Neuronal stem cell (in vitro differentiated cells): ENCODE results near the gene ASH1L.

Experiments used
- DNase-seq: peaks from one replicate; pipeline ENCODE4 v3.0.0-alpha.2; 2013; ENCODE audit warnings: low spot score
- H2AFZ ChIP-seq: one replicate; pipeline ENCODE4 v1.6.1; 2013; ENCODE audit warnings: mild to moderate bottlenecking, low read length, inconsistent platforms
- H2AK5ac ChIP-seq: 2 replicates; pipeline ENCODE4 v1.6.1; 2013; ENCODE audit warnings: low read depth, mild to moderate bottlenecking, inconsistent platforms, low read length, moderate library complexity, mixed read lengths
- H2BK120ac ChIP-seq: 2 replicates; pipeline ENCODE4 v1.6.1; 2013; ENCODE audit warnings: low read depth, mild to moderate bottlenecking, inconsistent platforms, low read length, moderate library complexity, mixed read lengths
- H2BK12ac ChIP-seq: one replicate; pipeline ENCODE4 v1.6.1; 2013; ENCODE audit warnings: low read length, inconsistent platforms
- H2BK15ac ChIP-seq: 2 replicates; pipeline ENCODE4 v1.6.1; 2013; ENCODE audit warnings: mild to moderate bottlenecking, low read length, inconsistent platforms, mixed read lengths
- H2BK5ac ChIP-seq: one replicate; pipeline ENCODE4 v1.6.1; 2013; ENCODE audit warnings: inconsistent platforms, mild to moderate bottlenecking, low read length, moderate library complexity
- H3K14ac ChIP-seq: one replicate; pipeline ENCODE4 v1.6.1; 2013; ENCODE audit warnings: low read length, inconsistent platforms
- H3K18ac ChIP-seq: 2 replicates; pipeline ENCODE4 v1.6.1; 2013; ENCODE audit warnings: low read length, inconsistent platforms
- H3K23ac ChIP-seq: 2 replicates; pipeline ENCODE4 v1.6.1; 2013; ENCODE audit warnings: low read depth, mild to moderate bottlenecking, mixed read lengths, low read length, inconsistent platforms; ENCODE audit not compliant: poor library complexity
- H3K27ac ChIP-seq: replicated peaks from 3 replicates; pipeline ENCODE4 v1.5.1; 2013; ENCODE audit warnings: low read length, inconsistent platforms
- H3K27me3 ChIP-seq, 3 experiments: 2 replicates each; pipeline ENCODE4 v1.6.1; 2013; ENCODE audit warnings: low read length in 3 of 3, mild to moderate bottlenecking in 2 of 3, inconsistent platforms in 1 of 3, low read depth in 1 of 3, mixed read lengths in 1 of 3, moderate library complexity in 1 of 3; ENCODE audit not compliant: control insufficient read depth in 3 of 3, insufficient read depth in 3 of 3
- H3K36me3 ChIP-seq, 2 donors: replicated peaks in 1 of 2; 2 replicates each; pipeline ENCODE4 v1.6.1; 2013; ENCODE audit warnings: low read length in 2 of 2; ENCODE audit not compliant: control insufficient read depth in 2 of 2, insufficient read depth in 2 of 2
- H3K4ac ChIP-seq: 2 replicates; pipeline ENCODE4 v1.6.1; 2013; ENCODE audit warnings: inconsistent platforms, mild to moderate bottlenecking, low read length, moderate library complexity
- H3K4me1 ChIP-seq, 2 donors: 1 replicate in 1 of 2; 2 replicates in 1 of 2; pipeline ENCODE4 v1.6.1; 2013; ENCODE audit warnings: low read length in 2 of 2, low read depth in 1 of 2; ENCODE audit not compliant: control insufficient read depth in 2 of 2, insufficient read depth in 1 of 2
- H3K4me2 ChIP-seq: one replicate; pipeline ENCODE4 v1.6.1; 2013; ENCODE audit warnings: mild to moderate bottlenecking, low read length, inconsistent platforms; ENCODE audit not compliant: insufficient read depth, poor library complexity, severe bottlenecking
- H3K4me3 ChIP-seq, 2 donors: 2 replicates each; pipeline ENCODE4 v1.5.1; 2013; ENCODE audit warnings: low read length in 2 of 2, mild to moderate bottlenecking in 2 of 2, inconsistent platforms in 1 of 2, moderate library complexity in 1 of 2
- H3K79me1 ChIP-seq: one replicate; pipeline ENCODE4 v1.6.1; 2013; ENCODE audit warnings: low read depth, mild to moderate bottlenecking, inconsistent platforms, low read length, moderate library complexity
- H3K9ac ChIP-seq: one replicate; pipeline ENCODE4 v1.6.1; 2013; ENCODE audit warnings: mild to moderate bottlenecking, low read depth, low read length, inconsistent platforms; ENCODE audit not compliant: poor library complexity
- H3K9me3 ChIP-seq, 2 donors: replicated peaks in 1 of 2; 2 replicates each; pipeline versions ENCODE3 to v1.6.1; 2013; ENCODE audit warnings: low read length in 2 of 2, mild to moderate bottlenecking in 2 of 2, inconsistent platforms in 1 of 2, low read depth in 1 of 2, mixed read lengths in 1 of 2, moderate library complexity in 1 of 2; ENCODE audit not compliant: control insufficient read depth in 2 of 2, insufficient read depth in 1 of 2
- H4K8ac ChIP-seq: one replicate; pipeline ENCODE4 v1.6.1; 2013; ENCODE audit warnings: low read depth, mild to moderate bottlenecking, inconsistent platforms, low read length, moderate library complexity
- H4K91ac ChIP-seq: one replicate; pipeline ENCODE4 v1.6.1; 2013; ENCODE audit warnings: low read length, low read depth, mild to moderate bottlenecking, inconsistent platforms; ENCODE audit not compliant: poor library complexity
- WGBS, 2 donors: extraction: QIAGEN DNeasy Blood & Tissue Kit; methylation state at CpG; one replicate each; pipeline ENCODE4 v1.1.7; 2013; ENCODE audit warnings: missing lambda C conversion rate in 2 of 2, mixed read lengths in 1 of 2; ENCODE audit not compliant: insufficient read length in 2 of 2, insufficient replicate concordance in 1 of 2; ENCODE audit errors: extremely low coverage in 2 of 2; 5-methylcytosine and 5-hydroxymethylcytosine counted together

Gene ASH1L

GRCh38 chr1:155379631-155380090 lies 182.9 kb downstream of the ASH1L start:
- Histone ChIP-seq H3K27ac (no peak overlapping the region), H3K18ac (no peak overlapping the region), H3K4ac (no peak overlapping the region), H3K4me2 (no peak overlapping the region), H3K27me3 (no peaks in the 10 kb centered on the region), H2BK120ac (no peak overlapping the region), H2AK5ac (no peak overlapping the region), H3K4me3 (no peak overlapping the region), H3K9me3 (no peaks in the 10 kb centered on the region), H3K79me1 (no peaks in the 10 kb centered on the region), H3K4me1 (no peaks in the 10 kb centered on the region), H3K14ac (no peak overlapping the region), H4K91ac (no peak overlapping the region), H2BK15ac (no peak overlapping the region), H2AFZ (no peak overlapping the region), H3K9ac (no peak overlapping the region), H3K23ac (no peak overlapping the region), H3K36me3 (peaks cover 3 to 70% of the 10 kb centered on the region in 2 donors), H4K8ac (no peak overlapping the region), H2BK5ac (no peak overlapping the region), H2BK12ac (no peak overlapping the region)
- no peak for DNase-seq

- Histone ChIP-seq H3K23ac (no peak overlapping the region), H2AK5ac (no peak overlapping the region), H3K9ac (no peak overlapping the region), H3K14ac (no peak overlapping the region), H2BK120ac (no peak overlapping the region), H2BK15ac (no peak overlapping the region), H3K4me2 (no peak overlapping the region), H3K4ac (no peak overlapping the region), H3K79me1 (no peaks in the 10 kb centered on the region), H3K9me3 (no peaks in the 10 kb centered on the region), H3K4me1 (no peaks in the 10 kb centered on the region), H4K8ac (no peak overlapping the region), H2BK5ac (no peak overlapping the region), H3K4me3 (no peak overlapping the region), H4K91ac (no peak overlapping the region), H3K36me3 (peaks cover 3 to 73% of the 10 kb centered on the region in 2 donors), H3K27me3 (no peaks in the 10 kb centered on the region), H2BK12ac (no peak overlapping the region), H2AFZ (no peak overlapping the region), H3K18ac (no peak overlapping the region), H3K27ac (no peak overlapping the region)
- DNase-seq: no peak
- no CpG with 5 or more reads among the region's 3 CpGs for WGBS, 2 donors
These were observed 183.4 kb downstream of the ASH1L start for GRCh38 chr1:155379180-155379579.

- H4K8ac ChIP-seq: no peak overlapping the region
- H2AK5ac ChIP-seq: no peak overlapping the region
- H3K4me3 ChIP-seq: no peak overlapping the region
- no peaks in the 10 kb centered on the region for H3K9me3 ChIP-seq
- H2BK15ac ChIP-seq: no peak overlapping the region
- H2AFZ ChIP-seq: no peak overlapping the region
- H3K36me3 ChIP-seq: peaks cover 10 to 78% of the 10 kb centered on the region in 2 donors
- H2BK5ac ChIP-seq: no peak overlapping the region
- no peak overlapping the region for H4K91ac ChIP-seq
- no peak overlapping the region for H3K4ac ChIP-seq
- DNase-seq: no peak
- H3K9ac ChIP-seq: no peak overlapping the region
- H3K23ac ChIP-seq: no peak overlapping the region
- no peak overlapping the region for H3K18ac ChIP-seq
- no peak overlapping the region for H3K4me2 ChIP-seq
- WGBS, 2 donors: no CpG with 5 or more reads among the region's 1 CpG
- H3K4me1 ChIP-seq: no peaks in the 10 kb centered on the region
- no peak overlapping the region for H2BK120ac ChIP-seq
- H2BK12ac ChIP-seq: no peak overlapping the region
- no peak overlapping the region for H3K14ac ChIP-seq
- H3K27ac ChIP-seq: no peak overlapping the region
- H3K27me3 ChIP-seq: no peaks in the 10 kb centered on the region
- no peaks in the 10 kb centered on the region for H3K79me1 ChIP-seq
These were observed 202.6 kb downstream of the ASH1L start for GRCh38 chr1:155360051-155360450.

- peaks cover 18 to 87% of the 10 kb centered on the region in 2 donors for H3K36me3 ChIP-seq
- no peak overlapping the region for H2AK5ac ChIP-seq
- H2BK120ac ChIP-seq: no peak overlapping the region
- H3K4me3 ChIP-seq: no peak overlapping the region
- no peak overlapping the region for H4K91ac ChIP-seq
- H3K27me3 ChIP-seq: no peaks in the 10 kb centered on the region
- DNase-seq: no peak
- no CpG with 5 or more reads among the region's 6 CpGs for WGBS, 2 donors
- no peak overlapping the region for H3K27ac ChIP-seq
- H2BK15ac ChIP-seq: no peak overlapping the region
- no peaks in the 10 kb centered on the region for H3K9me3 ChIP-seq
- H3K23ac ChIP-seq: no peak overlapping the region
- H3K4ac ChIP-seq: no peak overlapping the region
- no peaks in the 10 kb centered on the region for H3K4me1 ChIP-seq
- no peak overlapping the region for H3K14ac ChIP-seq
- H2BK5ac ChIP-seq: no peak overlapping the region
- no peak overlapping the region for H3K4me2 ChIP-seq
- no peak overlapping the region for H2AFZ ChIP-seq
- no peak overlapping the region for H3K9ac ChIP-seq
- no peak overlapping the region for H3K18ac ChIP-seq
- no peak overlapping the region for H4K8ac ChIP-seq
- no peak overlapping the region for H2BK12ac ChIP-seq
- no peaks in the 10 kb centered on the region for H3K79me1 ChIP-seq
These were observed 210.0 kb downstream of the ASH1L start for GRCh38 chr1:155352631-155353030.
